ENCODE data around the gene RBP2.

Gene RBP2

DNA sequence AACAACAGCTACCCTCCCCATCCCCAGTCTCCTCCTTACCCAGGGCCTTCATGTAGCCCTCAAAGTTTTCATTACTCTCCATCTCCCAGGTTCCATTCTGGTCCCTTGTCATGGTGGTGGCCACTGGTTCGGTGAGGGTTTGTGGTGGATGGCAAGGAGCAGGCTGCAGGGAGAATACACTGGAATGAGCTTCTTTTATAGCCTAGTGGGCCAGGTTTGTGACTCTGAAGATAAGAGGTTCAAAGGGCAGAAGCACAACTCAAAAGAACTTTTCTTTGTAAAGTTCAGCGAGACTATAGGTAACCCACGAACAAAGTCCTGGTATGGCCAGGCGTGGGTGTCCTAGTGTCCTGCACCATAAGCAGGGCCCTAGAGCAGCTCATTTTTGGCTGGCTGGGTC lies at the start of gene RBP2:
Gene RBP2, minus strand, starts transcription at position 169 of the 400 bp plus-strand sequence. Its CDS starts 57 bp downstream, at position 112.
- no peak within 1 kb of the TSS for H3K4me3 ChIP-seq (ENCODE audit: low read depth, low read length)
- DNase-seq (ENCODE audit: low read depth), result no peak
- TF ChIP-seq, protein P1, sequence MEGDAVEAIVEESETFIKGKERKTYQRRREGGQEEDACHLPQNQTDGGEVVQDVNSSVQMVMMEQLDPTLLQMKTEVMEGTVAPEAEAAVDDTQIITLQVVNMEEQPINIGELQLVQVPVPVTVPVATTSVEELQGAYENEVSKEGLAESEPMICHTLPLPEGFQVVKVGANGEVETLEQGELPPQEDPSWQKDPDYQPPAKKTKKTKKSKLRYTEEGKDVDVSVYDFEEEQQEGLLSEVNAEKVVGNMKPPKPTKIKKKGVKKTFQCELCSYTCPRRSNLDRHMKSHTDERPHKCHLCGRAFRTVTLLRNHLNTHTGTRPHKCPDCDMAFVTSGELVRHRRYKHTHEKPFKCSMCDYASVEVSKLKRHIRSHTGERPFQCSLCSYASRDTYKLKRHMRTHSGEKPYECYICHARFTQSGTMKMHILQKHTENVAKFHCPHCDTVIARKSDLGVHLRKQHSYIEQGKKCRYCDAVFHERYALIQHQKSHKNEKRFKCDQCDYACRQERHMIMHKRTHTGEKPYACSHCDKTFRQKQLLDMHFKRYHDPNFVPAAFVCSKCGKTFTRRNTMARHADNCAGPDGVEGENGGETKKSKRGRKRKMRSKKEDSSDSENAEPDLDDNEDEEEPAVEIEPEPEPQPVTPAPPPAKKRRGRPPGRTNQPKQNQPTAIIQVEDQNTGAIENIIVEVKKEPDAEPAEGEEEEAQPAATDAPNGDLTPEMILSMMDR (IDR thresholded peaks at IDR 0.05; ENCODE audit: low read depth, low read length, missing control alignments), result no peak

DNA sequence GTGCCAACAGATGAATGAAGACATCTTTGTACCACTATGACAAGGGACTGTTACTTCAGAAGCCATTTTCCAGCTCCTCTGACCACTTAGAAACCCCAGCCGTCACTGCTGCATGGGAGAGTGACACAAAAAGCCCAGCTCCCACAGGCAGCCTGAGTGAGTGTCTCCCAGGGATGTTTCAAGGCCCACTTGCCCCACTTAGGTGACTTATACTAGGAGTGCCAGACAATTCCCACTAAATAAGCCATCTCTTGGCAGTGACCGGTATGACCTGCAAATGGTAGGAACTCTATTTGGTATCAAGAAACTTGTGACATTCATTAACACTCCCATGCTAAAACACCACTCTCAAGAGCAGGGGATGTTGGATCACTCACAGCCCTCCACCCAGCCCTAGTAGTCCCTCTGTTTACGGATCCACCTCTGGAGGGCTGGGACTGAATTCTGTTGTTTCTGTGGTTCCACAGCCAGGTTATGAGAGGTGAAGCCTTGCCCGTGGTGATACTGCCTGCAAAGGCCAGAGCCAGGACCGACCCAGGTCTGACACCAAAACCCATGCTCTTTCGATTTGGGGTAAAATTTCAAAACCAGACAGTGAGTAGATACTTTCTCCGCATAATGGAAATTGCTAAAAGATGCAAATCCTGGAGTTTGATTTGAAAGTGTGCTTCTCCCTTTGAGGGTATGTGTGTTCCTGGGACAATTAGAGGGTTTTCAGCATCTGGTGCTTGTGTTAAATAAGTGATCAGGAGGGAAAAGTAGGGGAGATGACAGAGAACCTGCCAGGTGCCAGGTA lies 48.7 kb upstream of the RBP2 start:
- no peak for DNase-seq (ENCODE audit: low read depth)
- H3K4me3 ChIP-seq (ENCODE audit: low read depth, low read length), result no peak overlapping the region
- TF ChIP-seq, protein P1 (IDR thresholded peaks at IDR 0.05; ENCODE audit: low read depth, low read length, missing control alignments), result no peak

DNA sequence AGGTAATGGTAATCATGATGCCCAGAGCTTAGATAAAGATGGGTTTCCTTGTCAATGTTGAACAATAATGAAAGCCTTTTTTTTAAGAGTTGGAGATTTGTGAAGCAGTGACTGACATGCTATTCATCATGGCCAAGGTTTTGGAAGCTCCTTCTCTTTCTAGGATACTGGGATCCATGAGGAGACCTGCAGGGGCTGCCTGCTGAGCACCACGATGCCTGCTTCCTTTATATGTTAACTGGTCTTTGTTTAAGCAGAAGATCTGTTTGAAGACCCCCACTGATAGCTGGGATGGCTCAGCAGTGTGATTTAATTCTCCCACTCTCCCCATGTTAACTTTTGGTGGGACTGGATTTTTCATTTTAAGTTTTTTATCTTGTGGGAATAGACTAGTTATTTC lies 47.4 kb upstream of the RBP2 start:
- TF ChIP-seq, protein P1 (IDR thresholded peaks at IDR 0.05; ENCODE audit: low read depth, low read length, missing control alignments), result no peak
- H3K4me3 ChIP-seq (ENCODE audit: low read depth, low read length), result no peak overlapping the region
- DNase-seq (ENCODE audit: low read depth), result no peak

DNA sequence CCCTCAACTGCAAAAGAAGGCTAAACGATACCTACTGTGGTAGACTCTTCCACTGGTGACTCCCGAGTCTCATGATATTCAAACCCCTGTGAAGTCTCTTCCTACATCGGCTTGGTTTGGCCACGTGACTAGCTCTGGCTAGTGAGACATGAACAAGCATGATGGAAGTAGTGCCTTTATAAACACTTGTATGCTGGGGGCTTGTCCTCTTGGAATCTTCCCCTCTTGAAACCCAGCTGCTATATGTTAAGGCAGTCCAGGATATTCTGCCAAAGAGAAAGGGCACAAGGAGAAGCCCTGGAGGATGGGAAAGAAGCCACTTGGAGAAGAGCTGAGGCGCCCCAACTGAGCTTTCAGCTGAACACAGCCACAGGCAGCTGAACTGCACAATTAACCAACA lies 46.9 kb upstream of the RBP2 start:
- DNase-seq (ENCODE audit: low read depth), result no peak
- H3K4me3 ChIP-seq (ENCODE audit: low read depth, low read length), result no peak overlapping the region
- TF ChIP-seq, protein P1 (IDR thresholded peaks at IDR 0.05; ENCODE audit: low read depth, low read length, missing control alignments), result no peak

GRCh38 chr3:139522421-139522820 lies 46.1 kb upstream of the RBP2 start:
- H3K4me3 ChIP-seq (ENCODE audit: low read depth, low read length), result no peak overlapping the region
- no peak for DNase-seq (ENCODE audit: low read depth)
- TF ChIP-seq, protein P1 (IDR thresholded peaks at IDR 0.05; ENCODE audit: low read depth, low read length, missing control alignments), result peak; percentile 23

DNA sequence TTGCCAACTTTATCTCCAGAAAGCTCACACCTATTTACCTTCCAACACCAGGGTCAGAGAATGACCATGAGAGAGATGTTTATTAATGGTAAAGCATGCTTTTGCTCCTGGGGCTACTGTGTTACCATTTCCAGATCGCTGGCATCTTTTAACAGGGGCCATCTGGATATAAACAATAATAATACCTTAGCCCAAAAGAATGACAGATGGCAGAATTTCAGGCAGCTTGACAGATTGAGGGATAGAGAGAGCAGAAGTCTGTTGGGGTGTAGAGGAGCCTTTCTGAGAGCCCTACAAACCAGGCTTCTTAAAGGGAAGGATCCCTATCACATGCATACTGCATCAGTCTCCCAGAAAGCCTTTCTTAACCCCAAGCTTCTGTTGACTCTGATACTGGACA lies 45.5 kb upstream of the RBP2 start:
- H3K4me3 ChIP-seq (ENCODE audit: low read depth, low read length), result no peak overlapping the region
- DNase-seq (ENCODE audit: low read depth), result no peak
- TF ChIP-seq, protein P1 (IDR thresholded peaks at IDR 0.05; ENCODE audit: low read depth, low read length, missing control alignments), result no peak

GRCh38 chr3:139521144-139521543 lies 44.8 kb upstream of the RBP2 start:
- TF ChIP-seq, protein P1 (IDR thresholded peaks at IDR 0.05; ENCODE audit: low read depth, low read length, missing control alignments), result no peak
- H3K4me3 ChIP-seq (ENCODE audit: low read depth, low read length), result no peak overlapping the region
- DNase-seq (ENCODE audit: low read depth), result no peak

Measured in GM12864 (cell line).